ENCODE results near the gene UTP4. TPM values are rescaled to one million over a fixed set of nuclear protein-coding genes. Genes with fewer than 3 reads are reported as not detected.

The UTP4 gene
- total RNA-seq, 2 donors from 2014 or later: 11.4 to 29.6 TPM

DNA sequence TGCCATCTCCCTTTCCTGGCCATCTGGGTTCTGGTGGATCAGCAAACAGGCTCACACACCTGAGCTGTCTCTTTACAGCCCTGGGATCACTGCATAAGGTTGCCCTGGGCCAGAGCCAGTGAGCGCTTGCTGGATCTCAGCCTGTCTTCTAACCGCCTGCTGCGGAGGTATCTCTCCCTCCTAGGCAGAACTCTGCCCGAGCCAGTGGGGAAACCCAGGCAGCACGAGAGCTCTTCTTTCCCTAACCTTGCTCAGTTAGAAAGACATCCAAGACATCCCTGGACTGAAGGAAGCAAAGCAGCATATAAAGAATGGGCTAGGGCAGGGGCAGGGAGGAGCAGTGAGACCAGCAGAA, 20.6 kb upstream of the UTP4 start:
- Histone ChIP-seq H3K9me3 (no peaks in the 10 kb centered on the region), H3K36me3 (peaks cover 14% of the 10 kb centered on the region), H3K4me3 (no peak overlapping the region), H3K27ac (no peak overlapping the region), H3K4me1 (peaks cover 0 to 27% of the 10 kb centered on the region in 2 donors), H3K27me3 (no peaks in the 10 kb centered on the region)
- no peak for DNase-seq (ENCODE audit: low spot score)
- TF ChIP-seq, protein P1, sequence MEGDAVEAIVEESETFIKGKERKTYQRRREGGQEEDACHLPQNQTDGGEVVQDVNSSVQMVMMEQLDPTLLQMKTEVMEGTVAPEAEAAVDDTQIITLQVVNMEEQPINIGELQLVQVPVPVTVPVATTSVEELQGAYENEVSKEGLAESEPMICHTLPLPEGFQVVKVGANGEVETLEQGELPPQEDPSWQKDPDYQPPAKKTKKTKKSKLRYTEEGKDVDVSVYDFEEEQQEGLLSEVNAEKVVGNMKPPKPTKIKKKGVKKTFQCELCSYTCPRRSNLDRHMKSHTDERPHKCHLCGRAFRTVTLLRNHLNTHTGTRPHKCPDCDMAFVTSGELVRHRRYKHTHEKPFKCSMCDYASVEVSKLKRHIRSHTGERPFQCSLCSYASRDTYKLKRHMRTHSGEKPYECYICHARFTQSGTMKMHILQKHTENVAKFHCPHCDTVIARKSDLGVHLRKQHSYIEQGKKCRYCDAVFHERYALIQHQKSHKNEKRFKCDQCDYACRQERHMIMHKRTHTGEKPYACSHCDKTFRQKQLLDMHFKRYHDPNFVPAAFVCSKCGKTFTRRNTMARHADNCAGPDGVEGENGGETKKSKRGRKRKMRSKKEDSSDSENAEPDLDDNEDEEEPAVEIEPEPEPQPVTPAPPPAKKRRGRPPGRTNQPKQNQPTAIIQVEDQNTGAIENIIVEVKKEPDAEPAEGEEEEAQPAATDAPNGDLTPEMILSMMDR (IDR thresholded peaks at IDR 0.05): no peak

DNA sequence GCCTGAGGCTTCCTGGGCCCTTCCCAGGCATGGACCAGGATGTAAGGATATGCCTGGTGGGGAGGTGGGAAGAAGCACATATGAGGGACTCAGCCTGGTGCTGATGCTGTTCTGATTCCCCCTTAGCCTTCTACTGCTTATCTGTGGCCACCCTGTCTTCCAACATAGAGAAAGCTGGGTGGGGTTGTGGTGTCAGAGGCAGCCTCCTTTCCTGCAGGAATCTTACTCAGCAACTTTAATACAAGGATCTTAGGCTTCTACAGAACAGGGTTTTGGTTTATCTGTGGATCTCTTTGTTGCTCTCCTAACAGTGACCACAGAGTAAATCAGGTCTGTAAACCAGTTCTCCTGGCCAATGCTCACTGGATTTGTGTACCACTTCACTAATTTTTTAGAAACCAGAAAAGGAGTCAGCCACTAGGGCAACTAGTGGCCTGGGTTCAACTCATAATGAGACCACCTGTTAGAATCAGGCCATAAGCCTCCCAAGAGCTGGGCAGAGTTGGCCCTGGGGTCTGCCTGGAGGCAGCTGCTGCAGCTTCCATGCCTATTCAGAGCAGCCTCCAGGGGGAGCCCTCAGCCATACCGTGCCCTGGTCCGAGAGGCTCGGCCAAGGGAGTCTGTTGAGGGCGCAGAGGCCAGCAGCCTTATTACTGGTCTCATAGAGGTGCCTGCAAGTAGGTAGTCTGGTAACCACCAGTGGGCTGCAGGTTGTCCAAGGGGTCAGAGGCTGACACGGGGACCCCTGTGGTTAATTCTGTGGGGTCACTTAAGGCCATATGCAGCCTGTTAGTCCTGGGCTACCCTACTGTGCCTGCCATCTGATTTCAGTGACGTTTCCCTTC, 19.9 kb upstream of the UTP4 start:
- TF ChIP-seq, protein P1 (IDR thresholded peaks at IDR 0.05): peak; percentile 55 to 69
- Histone ChIP-seq H3K27ac (no peak overlapping the region), H3K4me3 (no peak overlapping the region), H3K27me3 (no peaks in the 10 kb centered on the region), H3K36me3 (peaks cover 14% of the 10 kb centered on the region), H3K9me3 (no peaks in the 10 kb centered on the region), H3K4me1 (peaks cover 0 to 24% of the 10 kb centered on the region in 2 donors)
- DNase-seq (ENCODE audit: low spot score): no peak

DNA sequence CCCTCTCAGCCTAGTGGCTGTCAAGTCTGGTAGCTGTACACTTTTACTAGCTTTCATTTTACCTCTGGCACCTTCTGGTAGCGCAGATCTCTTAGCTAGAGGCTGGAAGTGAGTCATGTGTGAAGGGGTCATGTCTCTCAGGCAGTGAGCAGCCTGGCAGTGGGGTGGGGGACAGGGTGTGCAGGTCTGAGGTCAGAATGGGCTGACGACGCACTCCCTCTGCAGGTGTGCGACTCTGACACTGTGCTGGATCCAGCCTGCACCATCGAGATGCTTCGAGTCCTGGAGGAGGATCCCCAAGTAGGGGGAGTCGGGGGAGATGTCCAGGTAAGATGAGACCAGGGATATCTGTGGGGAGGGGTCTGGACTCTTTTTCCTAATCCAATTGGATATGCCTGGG, 19.2 kb upstream of the UTP4 start:
- Histone ChIP-seq H3K9me3 (no peaks in the 10 kb centered on the region), H3K36me3 (peaks cover 17% of the 10 kb centered on the region)
- no peak for DNase-seq (ENCODE audit: low spot score)

DNA sequence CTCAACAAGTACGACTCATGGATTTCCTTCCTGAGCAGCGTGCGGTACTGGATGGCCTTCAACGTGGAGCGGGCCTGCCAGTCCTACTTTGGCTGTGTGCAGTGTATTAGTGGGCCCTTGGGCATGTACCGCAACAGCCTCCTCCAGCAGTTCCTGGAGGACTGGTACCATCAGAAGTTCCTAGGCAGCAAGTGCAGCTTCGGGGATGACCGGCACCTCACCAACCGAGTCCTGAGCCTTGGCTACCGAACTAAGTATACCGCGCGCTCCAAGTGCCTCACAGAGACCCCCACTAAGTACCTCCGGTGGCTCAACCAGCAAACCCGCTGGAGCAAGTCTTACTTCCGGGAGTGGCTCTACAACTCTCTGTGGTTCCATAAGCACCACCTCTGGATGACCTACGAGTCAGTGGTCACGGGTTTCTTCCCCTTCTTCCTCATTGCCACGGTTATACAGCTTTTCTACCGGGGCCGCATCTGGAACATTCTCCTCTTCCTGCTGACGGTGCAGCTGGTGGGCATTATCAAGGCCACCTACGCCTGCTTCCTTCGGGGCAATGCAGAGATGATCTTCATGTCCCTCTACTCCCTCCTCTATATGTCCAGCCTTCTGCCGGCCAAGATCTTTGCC, 18.0 kb upstream of the UTP4 start:
- no peaks in the 10 kb centered on the region for H3K27me3 ChIP-seq
- H3K27ac ChIP-seq: no peak overlapping the region

More for the DNA sequence above, 19.2 kb upstream of the UTP4 start:
- Histone ChIP-seq H3K27me3 (no peaks in the 10 kb centered on the region), H3K4me1 (peaks cover 0 to 17% of the 10 kb centered on the region in 2 donors), H3K27ac (no peak overlapping the region), H3K4me3 (no peak overlapping the region)
- TF ChIP-seq, protein P1 (IDR thresholded peaks at IDR 0.05): no peak

DNA sequence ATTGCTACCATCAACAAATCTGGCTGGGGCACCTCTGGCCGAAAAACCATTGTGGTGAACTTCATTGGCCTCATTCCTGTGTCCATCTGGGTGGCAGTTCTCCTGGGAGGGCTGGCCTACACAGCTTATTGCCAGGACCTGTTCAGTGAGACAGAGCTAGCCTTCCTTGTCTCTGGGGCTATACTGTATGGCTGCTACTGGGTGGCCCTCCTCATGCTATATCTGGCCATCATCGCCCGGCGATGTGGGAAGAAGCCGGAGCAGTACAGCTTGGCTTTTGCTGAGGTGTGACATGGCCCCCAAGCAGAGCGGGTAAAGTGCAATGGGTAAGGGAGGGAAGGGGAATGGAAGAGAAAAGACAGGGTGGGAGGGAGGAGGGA, 17.5 kb upstream of the UTP4 start:
- Histone ChIP-seq H3K27me3 (no peaks in the 10 kb centered on the region), H3K9me3 (no peaks in the 10 kb centered on the region), H3K4me3 (no peak overlapping the region), H3K27ac (no peak overlapping the region), H3K4me1 (peaks cover 0 to 19% of the 10 kb centered on the region in 2 donors), H3K36me3 (peaks cover 34% of the 10 kb centered on the region)
- TF ChIP-seq, protein P1 (IDR thresholded peaks at IDR 0.05): no peak
- no peak for DNase-seq (ENCODE audit: low spot score)

More for the DNA sequence above, 18.0 kb upstream of the UTP4 start:
- TF ChIP-seq, protein P1 (IDR thresholded peaks at IDR 0.05): no peak
- Histone ChIP-seq H3K4me3 (no peak overlapping the region), H3K9me3 (no peaks in the 10 kb centered on the region), H3K36me3 (peaks cover 29% of the 10 kb centered on the region), H3K4me1 (peaks cover 0 to 19% of the 10 kb centered on the region in 2 donors)
- no peak for DNase-seq (ENCODE audit: low spot score)
